DOHH2 (cell line): ENCODE measurements around the gene IL20.

Experiments
- H3F3A ChIP-seq: fragments of 200-600 bp; sonication (generic), shearing (Covaris generic); 2 replicates; pipeline ENCODE4 v1.6.0; 2016; ENCODE audit warnings: antibody characterized with exemption, mild to moderate bottlenecking; ENCODE audit not compliant: control insufficient read depth, insufficient read depth
- H3K27ac ChIP-seq: fragments of 200-600 bp; sonication (generic); 2 replicates; pipeline ENCODE4 v1.5.1; 2014; ENCODE audit warnings: low read depth, mild to moderate bottlenecking, low read length, moderate library complexity
- H3K27me3 ChIP-seq: fragments of 200-600 bp; sonication (generic); 2 replicates; pipeline ENCODE4 v1.6.1; 2014; ENCODE audit warnings: mild to moderate bottlenecking, low read length, mixed read lengths; ENCODE audit not compliant: control insufficient read depth
- H3K36me3 ChIP-seq: fragments of 200-600 bp; sonication (generic); 2 replicates; pipeline ENCODE4 v1.6.1; 2014; ENCODE audit warnings: mild to moderate bottlenecking, low read length, moderate library complexity, mixed read lengths; ENCODE audit not compliant: control insufficient read depth
- H3K4me1 ChIP-seq: fragments of 200-600 bp; sonication (generic); 2 replicates; pipeline ENCODE4 v1.6.1; 2014; ENCODE audit warnings: mild to moderate bottlenecking, low read length, mixed read lengths; ENCODE audit not compliant: control insufficient read depth
- H3K4me2 ChIP-seq: fragments of 200-600 bp; sonication (generic); 2 replicates; pipeline ENCODE4 v1.6.0; 2014; ENCODE audit warnings: mild to moderate bottlenecking, low read length, moderate library complexity
- H3K4me3 ChIP-seq: fragments of 200-600 bp; sonication (generic); 2 replicates; pipeline ENCODE4 v1.5.1; 2014; ENCODE audit warnings: mild to moderate bottlenecking, low read length, mixed read lengths
- H3K79me2 ChIP-seq: fragments of 200-600 bp; sonication (generic); 2 replicates; pipeline ENCODE4 v1.6.1; 2014; ENCODE audit warnings: mild to moderate bottlenecking, low read length, mixed read lengths; ENCODE audit not compliant: control insufficient read depth
- H3K9me2 ChIP-seq: fragments of 200-600 bp; sonication (generic); replicated peaks from 2 replicates; pipeline ENCODE4 v1.6.1; 2014; ENCODE audit warnings: mild to moderate bottlenecking, low read length, mixed read lengths; ENCODE audit not compliant: control insufficient read depth
- H3K9me3 ChIP-seq: fragments of 200-600 bp; sonication (generic); 2 replicates; pipeline ENCODE4 v1.6.1; 2014; ENCODE audit warnings: antibody characterized with exemption, low read length, mixed read lengths; ENCODE audit not compliant: control insufficient read depth, insufficient read depth
- H4K20me1 ChIP-seq: fragments of 200-600 bp; sonication (generic); 2 replicates; pipeline ENCODE4 v1.6.0; 2014; ENCODE audit warnings: low read depth, mild to moderate bottlenecking, antibody characterized with exemption, low read length, moderate library complexity; ENCODE audit not compliant: control insufficient read depth, insufficient read depth
- CTCF ChIP-seq: fragments of 200-600 bp; sonication (generic); IDR thresholded peaks from one replicate; pipeline ENCODE4 v1.5.1; 2014; ENCODE audit warnings: antibody characterized with exemption, mild to moderate bottlenecking, low read depth, low read length; ENCODE audit not compliant: poor library complexity, severe bottlenecking
- EZH2phosphoT487 ChIP-seq: fragments of 200-600 bp; sonication (generic); IDR thresholded peaks from 2 replicates; pipeline ENCODE4 v1.6.1; 2017; ENCODE audit warnings: borderline replicate concordance, mild to moderate bottlenecking, antibody characterized with exemption, low read length, moderate library complexity, mixed read lengths

Gene IL20

DNA sequence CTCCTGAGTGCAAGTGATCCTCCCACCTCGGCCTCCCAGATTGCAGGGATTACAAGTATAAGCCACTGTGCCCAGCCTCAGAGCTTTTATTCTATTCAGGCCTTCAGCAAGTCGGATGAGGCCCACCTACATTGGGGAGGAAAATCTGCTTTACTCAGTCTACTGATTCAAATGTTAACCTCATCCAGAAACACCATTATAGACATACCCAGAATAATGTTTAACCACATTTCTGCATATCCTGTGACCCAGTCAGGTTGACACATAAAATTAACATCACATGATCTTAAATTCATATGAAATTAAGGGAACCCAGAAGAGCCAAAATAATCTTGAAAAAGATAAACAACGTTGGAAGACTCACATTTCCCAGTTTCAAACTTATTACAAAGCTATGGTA is 14.9 kb downstream of the IL20 start:
- H3K4me3 ChIP-seq, result no peak overlapping the region
- peaks cover 4% of the 10 kb centered on the region; the same call in 1 of the 2 replicates for H3K27me3 ChIP-seq
- H3K36me3 ChIP-seq, result no peaks in the 10 kb centered on the region
- H3K9me2 ChIP-seq, result no peaks in the 10 kb centered on the region
- no peak for TF ChIP-seq EZH2phosphoT487
- TF ChIP-seq CTCF, result no peak
- H3K9me3 ChIP-seq, result peaks cover 16% of the 10 kb centered on the region
- no peak overlapping the region for H3K4me2 ChIP-seq
- H3K27ac ChIP-seq, result no peak overlapping the region
- no peaks in the 10 kb centered on the region for H3K79me2 ChIP-seq
- H4K20me1 ChIP-seq, result no peaks in the 10 kb centered on the region
- H3F3A ChIP-seq, result no peaks in the 10 kb centered on the region
- H3K4me1 ChIP-seq, result no peaks in the 10 kb centered on the region

- TF ChIP-seq CTCF (peak; percentile 28), EZH2phosphoT487 (no peak)
- Histone ChIP-seq H3K36me3 (no peaks in the 10 kb centered on the region), H4K20me1 (no peaks in the 10 kb centered on the region), H3K9me2 (no peaks in the 10 kb centered on the region), H3F3A (no peaks in the 10 kb centered on the region), H3K79me2 (no peaks in the 10 kb centered on the region), H3K4me1 (no peaks in the 10 kb centered on the region), H3K4me2 (no peak overlapping the region), H3K4me3 (no peak overlapping the region), H3K9me3 (peaks cover 5% of the 10 kb centered on the region), H3K27me3 (peaks cover 11% of the 10 kb centered on the region; the same call in 1 of the 2 replicates), H3K27ac (no peak overlapping the region)
Measured at GRCh38 chr1:206882555-206882954, 17.1 kb downstream of the IL20 start.

- H3K36me3 ChIP-seq, result no peaks in the 10 kb centered on the region
- no peaks in the 10 kb centered on the region for H3F3A ChIP-seq
- no peaks in the 10 kb centered on the region for H3K79me2 ChIP-seq
- TF ChIP-seq CTCF (no peak), EZH2phosphoT487 (no peak)
- H3K9me2 ChIP-seq, result no peaks in the 10 kb centered on the region
- H3K27me3 ChIP-seq, result peaks cover 15% of the 10 kb centered on the region
- peaks cover 4% of the 10 kb centered on the region for H3K9me3 ChIP-seq
- H4K20me1 ChIP-seq, result no peaks in the 10 kb centered on the region
- H3K4me1 ChIP-seq, result no peaks in the 10 kb centered on the region
- no peak overlapping the region for H3K27ac ChIP-seq
- H3K4me3 ChIP-seq, result no peak overlapping the region
- no peak overlapping the region for H3K4me2 ChIP-seq
Measured at GRCh38 chr1:206883160-206883559, 17.7 kb downstream of the IL20 start.

GRCh38 chr1:206883876-206884275 is 18.5 kb downstream of the IL20 start:
- Histone ChIP-seq H3K27me3 (peaks cover 18% of the 10 kb centered on the region), H3K79me2 (no peaks in the 10 kb centered on the region), H3K27ac (no peak overlapping the region), H4K20me1 (no peaks in the 10 kb centered on the region), H3K9me2 (no peaks in the 10 kb centered on the region), H3F3A (no peaks in the 10 kb centered on the region), H3K4me3 (no peak overlapping the region), H3K9me3 (no peaks in the 10 kb centered on the region), H3K36me3 (no peaks in the 10 kb centered on the region), H3K4me2 (no peak overlapping the region), H3K4me1 (no peaks in the 10 kb centered on the region)
- no peak for TF ChIP-seq CTCF
- TF ChIP-seq EZH2phosphoT487, result no peak
